Liver (tissue), 3 donors: Measurements from ENCODE around the gene PTH1R.

Experiments
- CTCF ChIP-seq: fragments of 150-350 bp; IDR thresholded peaks from 2 replicates; pipeline ENCODE4 v1.5.1; 2017; ENCODE audit warnings: improper control_type of control experiment, low read depth, low read length; ENCODE audit not compliant: missing input control
- EGR1 ChIP-seq, 2 donors: IDR thresholded peaks; 2 replicates each; pipeline ENCODE4 v1.6.1; 2016 to 2018; ENCODE audit warnings: antibody characterized with exemption in 2 of 2, low read depth in 2 of 2
- FOXA1 ChIP-seq: IDR thresholded peaks from 2 replicates; pipeline ENCODE4 v1.6.1; 2016; ENCODE audit warnings: antibody characterized with exemption
- FOXA2 ChIP-seq: IDR thresholded peaks from 2 replicates; pipeline ENCODE4 v1.6.1; 2016; ENCODE audit warnings: antibody characterized with exemption
- HNF4G ChIP-seq: IDR thresholded peaks from 2 replicates; pipeline ENCODE4 v1.6.1; 2016; ENCODE audit warnings: antibody characterized with exemption
- MAX ChIP-seq: IDR thresholded peaks from 2 replicates; pipeline ENCODE4 v1.6.1; 2016; ENCODE audit warnings: antibody characterized with exemption
- NR2F2 ChIP-seq: IDR thresholded peaks from 2 replicates; pipeline ENCODE4 v1.6.1; 2016; ENCODE audit warnings: antibody characterized with exemption
- RAD21 ChIP-seq, 2 donors: IDR thresholded peaks; 2 replicates each; pipeline ENCODE4 v1.6.1; 2016; ENCODE audit warnings: antibody characterized with exemption in 2 of 2, mild to moderate bottlenecking in 2 of 2
- REST ChIP-seq: IDR thresholded peaks from 2 replicates; pipeline ENCODE4 v1.6.1; 2016; ENCODE audit warnings: antibody characterized with exemption, mild to moderate bottlenecking
- RXRA ChIP-seq, 2 donors: IDR thresholded peaks; 2 replicates each; pipeline ENCODE4 v1.6.1; 2017 to 2018; ENCODE audit warnings: antibody characterized with exemption in 2 of 2, mild to moderate bottlenecking in 1 of 2
- TAF1 ChIP-seq: conservative IDR thresholded peaks from 2 replicates; pipeline ENCODE4 v1.6.1; 2016; ENCODE audit warnings: antibody characterized with exemption, mild to moderate bottlenecking
- YY1 ChIP-seq: IDR thresholded peaks from 2 replicates; pipeline ENCODE4 v1.6.1; 2016; ENCODE audit warnings: antibody characterized with exemption, mild to moderate bottlenecking
- ZBTB33 ChIP-seq: IDR thresholded peaks from 2 replicates; pipeline ENCODE4 v1.6.1; 2016; ENCODE audit warnings: antibody characterized with exemption
- donor health status: healthy.
- donor health status: healthy.

GRCh38 chr3:46936733-46937250 is 59.3 kb downstream of the PTH1R start:
- TF ChIP-seq RXRA (IDR thresholded peaks at IDR 0.05) (no peak), CTCF (no peak), HNF4G (no peak), EGR1 (IDR thresholded peaks at IDR 0.05; ENCODE audit: low read depth in 2 of 2) (no peak), FOXA1 (no peak), YY1 (no peak), REST (no peak), NR2F2 (no peak), ZBTB33 (no peak), MAX (no peak), FOXA2 (no peak), RAD21 (IDR thresholded peaks at IDR 0.05) (no peak), TAF1 (no peak)
